ENCODE measurements around the gene FAM20B.

GRCh38 chr1:178993559-178993958 lies 32.1 kb upstream of the FAM20B start:
- no peak for TF ChIP-seq CTCF (conservative IDR thresholded peaks at IDR 0.05 in 1 of 2, IDR thresholded peaks at IDR 0.05 in 1 of 2; ENCODE audit: extremely low read depth in 1 of 2, insufficient read depth in 1 of 2, low read depth in 1 of 2, low read length in 2 of 2)
- no peak for TF ChIP-seq EZH2 (IDR thresholded peaks at IDR 0.05; ENCODE audit: borderline replicate concordance, low read length)
